Heart left ventricle (tissue), 16 donors: ENCODE results near the gene ANAPC2. TPM values are rescaled to one million over a fixed set of nuclear protein-coding genes. Genes with fewer than 3 reads are reported as not detected.

Experiments used
- ATAC-seq, 4 donors: fragments of 200-7000 bp; cut with Tn5 transposase; one replicate each; pipeline ENCODE4 v1.9.1; 2020 to 2022; ENCODE audit warnings: moderate library complexity in 4 of 4, mild to moderate bottlenecking in 3 of 4, moderate number of reproducible peaks in 1 of 4
- DNase-seq, 5 donors: peaks; one replicate each; pipeline ENCODE4 v3.0.0-alpha.2; 2020
- H3K27ac ChIP-seq, 12 donors: fragments of 200-600 bp; sonication (generic) in 4 of 12; one replicate each; pipeline versions ENCODE4 v1.5.0 to v1.8.0; 2016 to 2022; ENCODE audit warnings: mild to moderate bottlenecking in 2 of 12
- H3K27me3 ChIP-seq, 9 donors: fragments of 200-600 bp; sonication (generic) in 2 of 9; one replicate each; pipeline versions ENCODE4 v1.5.1 to v1.8.0; 2016 to 2022; ENCODE audit warnings: mild to moderate bottlenecking in 3 of 9
- H3K36me3 ChIP-seq, 9 donors: fragments of 200-600 bp; sonication (generic) in 2 of 9; one replicate each; pipeline versions ENCODE4 v1.5.0 to v1.8.0; 2018 to 2022; ENCODE audit warnings: mild to moderate bottlenecking in 2 of 9
- H3K4me1 ChIP-seq, 12 donors: fragments of 200-600 bp; sonication (generic) in 4 of 12; one replicate each; pipeline versions ENCODE4 v1.5.0 to v1.8.0; 2016 to 2022; ENCODE audit warnings: mild to moderate bottlenecking in 3 of 12
- H3K4me3 ChIP-seq, 12 donors: fragments of 200-600 bp; sonication (generic) in 4 of 12; one replicate each; pipeline versions ENCODE4 v1.5.0 to v1.8.0; 2017 to 2022; ENCODE audit warnings: mild to moderate bottlenecking in 9 of 12, moderate library complexity in 4 of 12
- H3K9me3 ChIP-seq, 12 donors: fragments of 200-600 bp; sonication (generic) in 4 of 12; one replicate each; pipeline versions ENCODE4 v1.5.0 to v1.8.0; 2016 to 2022; ENCODE audit warnings: mild to moderate bottlenecking in 1 of 12
- CTCF ChIP-seq, 12 donors: fragments of 200-600 bp; sonication (generic) in 4 of 12; IDR thresholded peaks; one replicate each; pipeline versions ENCODE4 v1.5.0 to v1.8.0; 2018 to 2022; ENCODE audit warnings: antibody characterized with exemption in 12 of 12, mild to moderate bottlenecking in 5 of 12
- POLR2A ChIP-seq, 2 donors: fragments of 450-650 bp; IDR thresholded peaks; one replicate each; pipeline ENCODE4 v1.6.1; 2017; ENCODE audit warnings: antibody characterized with exemption in 2 of 2, mild to moderate bottlenecking in 2 of 2, moderate library complexity in 2 of 2
- WGBS, 4 donors: extraction: QIAGEN DNeasy Blood & Tissue Kit in 2 of 4; methylation state at CpG; one replicate each; pipeline versions ENCODE4 v1.1.5 to v1.1.7; 2013 to 2018; 5-methylcytosine and 5-hydroxymethylcytosine counted together
- intact Hi-C, 10 donors: fragments of 100-400 bp; cut with DNase I; formaldehyde crosslinking; loops; one replicate each; pipeline versions ENCODE4 v1.11.1 to v1.14.2; 2022
- polyA plus RNA-seq, 2 donors: library from polyadenylated mRNA; stranded (reverse); fragments of 200-250 nt; gene quantifications; one replicate each; pipeline ENCODE4 v1.2.3, GENCODE V29; 2013
- total RNA-seq, 9 donors: library from RNA; depleted of rRNA in 2 of 9; stranded (reverse); fragments of >200 nt in 2 of 9; fragmentation: NEBNext Ultra II Directional in 3 of 9; extraction: Animal tissue kit (Norgen Biotek cat#: 25700) in 3 of 9; gene quantifications; one replicate each; pipeline versions ENCODE4 v1.1.0 to v1.2.4, GENCODE V29; 2016 to 2023
- donor health status: ischemic (EF 13 %, LVEDD 7.1; RV severe dilation, severe dysfunction).
- donor health status: healthy with polysubstance abuse.
- donor health status: DM: no; HTN: yes; CAD: no.
- donor health status: DM: no; HTN: no; CAD: no.
- donor health status: ischemic (EF 25% LVEDD 6.9; RV normal size, moderate dysfunction).
- donor health status: ischemic (EF 25% LVEDD 5.7; RV mildly dilated, moderate dysfunction).
- donor health status: healthy.
- donor health status: DM: yes; HTN: yes; CAD: no.
- donor health status: ischemic (EF 35%, LVEDD 5.7; RV mildly dilated, moderate dysfunction).
- donor health status: nonischemic (EF 11% LVEDD 7.7; RV severe dilation, severe dysfunction).
- donor health status: DM: yes; HTN: yes; CAD: no.
- donor health status: PGD.
- donor health status: ischemic (EF 29% LVEDD 5.4; RV normal size, mild dysfunction).
- donor health status: nonischemic (EF 23%, LVEDD 6.1; RV moderate dilation, normal function).

ANAPC2 gene
- total and polyA plus RNA-seq, 11 donors, result 14.3 to 35.9 (median 28.9) TPM

GRCh38 chr9:137143459-137143858 is 44.9 kb downstream of the ANAPC2 start:
- TF ChIP-seq POLR2A (IDR thresholded peaks at IDR 0.05) (no peak), CTCF (IDR thresholded peaks at IDR 0.05) (no peak)

GRCh38 chr9:137141976-137142936 is 46.1 kb downstream of the ANAPC2 start:
- H3K4me1 ChIP-seq, result peaks cover 0 to 14% (median 1%) of the 10 kb centered on the region in 12 donors
- ATAC-seq, result peak in 1 of 4 donors; percentile 10
- WGBS, 4 donors, result 71 to 76% (median 74%) methylated on average over 22 to 24 of the region's 24 CpGs
- no peak overlapping the region for H3K27ac ChIP-seq
- no peak overlapping the region for H3K4me3 ChIP-seq
- intact Hi-C loops, result loop anchor here in 1 of 10 donors (10.0 kb wide), 1 partner anchor 363 kb away; no protein-coding TSS in a partner anchor
- DNase-seq, result peak in 1 of 5 donors; percentile 20
- H3K36me3 ChIP-seq, result no peaks in the 10 kb centered on the region
- no peak for TF ChIP-seq POLR2A (IDR thresholded peaks at IDR 0.05)
- no peak for TF ChIP-seq CTCF (IDR thresholded peaks at IDR 0.05)
- peaks cover 18 to 87% (median 61%) of the 10 kb centered on the region in 9 donors for H3K27me3 ChIP-seq
- H3K9me3 ChIP-seq, result no peaks in the 10 kb centered on the region

More at GRCh38 chr9:137143459-137143858, 44.9 kb downstream of the ANAPC2 start:
- intact Hi-C loops, result loop anchor here in 1 of 10 donors (10.0 kb wide), 1 partner anchor 361 kb away; no protein-coding TSS in a partner anchor
- H3K9me3 ChIP-seq, result no peaks in the 10 kb centered on the region
- peaks cover 12 to 87% (median 53%) of the 10 kb centered on the region in 9 donors for H3K27me3 ChIP-seq
- no peak overlapping the region for H3K4me3 ChIP-seq
- no peaks in the 10 kb centered on the region for H3K36me3 ChIP-seq
- H3K27ac ChIP-seq, result no peak overlapping the region
- ATAC-seq, result no peak
- peaks cover 0 to 11% (median 1%) of the 10 kb centered on the region in 12 donors for H3K4me1 ChIP-seq
- peak in 1 of 5 donors; percentile 10 for DNase-seq
- 52 to 65% (median 53%) methylated on average over 4 of the region's 4 CpGs; no CpG with 5 or more reads in 1 of the 4 donors for WGBS, 4 donors

GRCh38 chr9:137141050-137141810 is 47.1 kb downstream of the ANAPC2 start:
- peaks cover 0 to 14% (median 1%) of the 10 kb centered on the region in 12 donors for H3K4me1 ChIP-seq
- intact Hi-C loops, result loop anchor here in 1 of 10 donors (10.0 kb wide), 1 partner anchor 364 kb away; no protein-coding TSS in a partner anchor
- H3K9me3 ChIP-seq, result no peaks in the 10 kb centered on the region
- H3K27me3 ChIP-seq, result peaks cover 21 to 88% (median 67%) of the 10 kb centered on the region in 9 donors
- no peak overlapping the region for H3K4me3 ChIP-seq
- DNase-seq (peak in 1 of 5 donors; percentile 50), ATAC-seq (no peak)
- TF ChIP-seq POLR2A (IDR thresholded peaks at IDR 0.05) (no peak), CTCF (IDR thresholded peaks at IDR 0.05) (no peak)
- no peaks in the 10 kb centered on the region for H3K36me3 ChIP-seq
- no peak overlapping the region for H3K27ac ChIP-seq
- 69 to 75% (median 71%) methylated on average over 11 to 17 of the region's 17 CpGs for WGBS, 4 donors
